MM.1S (cell line): ENCODE data around the gene EPHA3.

Experiments
- DNase-seq: peaks from one replicate; pipeline ENCODE4 v3.0.0-alpha.2; 2015
- H2AFZ ChIP-seq: fragments of 300-600 bp; sonication (generic); 2 replicates; pipeline ENCODE4 v1.6.0; 2016; ENCODE audit warnings: antibody characterized with exemption, low read length
- H3F3A ChIP-seq: fragments of 300-600 bp; sonication (generic); 2 replicates; pipeline ENCODE4 v1.6.1; 2016; ENCODE audit warnings: mild to moderate bottlenecking, antibody characterized with exemption, low read length, moderate library complexity, mixed read lengths; ENCODE audit not compliant: insufficient read depth
- H3K27ac ChIP-seq: fragments of 300-600 bp; sonication (generic); 2 replicates; pipeline ENCODE4 v1.5.1; 2016; ENCODE audit warnings: mild to moderate bottlenecking, low read length
- H3K27me3 ChIP-seq: fragments of 300-600 bp; sonication (generic); replicated peaks from 2 replicates; pipeline ENCODE4 v1.6.0; 2016; ENCODE audit warnings: low read length; ENCODE audit not compliant: insufficient read depth
- H3K36me3 ChIP-seq: fragments of 300-600 bp; sonication (generic); replicated peaks from 2 replicates; pipeline ENCODE4 v1.6.1; 2016; ENCODE audit warnings: mild to moderate bottlenecking, low read length, mixed read lengths; ENCODE audit not compliant: insufficient read depth
- H3K4me1 ChIP-seq: fragments of 300-600 bp; sonication (generic); 2 replicates; pipeline ENCODE4 v1.6.1; 2016; ENCODE audit warnings: low read length, mixed read lengths
- H3K4me2 ChIP-seq: fragments of 300-600 bp; sonication (generic); 2 replicates; pipeline ENCODE4 v1.6.0; 2016; ENCODE audit warnings: low read depth, low read length
- H3K4me3 ChIP-seq: fragments of 300-600 bp; sonication (generic); 2 replicates; pipeline ENCODE4 v1.5.1; 2016; ENCODE audit warnings: low read length, mixed read lengths
- H3K79me2 ChIP-seq: fragments of 300-600 bp; sonication (generic); 2 replicates; pipeline ENCODE4 v1.6.1; 2016; ENCODE audit warnings: mixed run types, low read length, mixed read lengths
- H3K9ac ChIP-seq: fragments of 300-600 bp; sonication (generic); 2 replicates; pipeline ENCODE4 v1.6.1; 2016; ENCODE audit warnings: low read length, mixed read lengths
- H3K9me2 ChIP-seq: fragments of 300-600 bp; sonication (generic); replicated peaks from 2 replicates; pipeline ENCODE4 v1.6.1; 2016; ENCODE audit warnings: mild to moderate bottlenecking, low read length, mixed read lengths; ENCODE audit not compliant: insufficient read depth
- H3K9me3 ChIP-seq: fragments of 300-600 bp; sonication (generic); replicated peaks from 2 replicates; pipeline ENCODE4 v1.6.1; 2016; ENCODE audit warnings: mild to moderate bottlenecking, low read length, mixed read lengths; ENCODE audit not compliant: insufficient read depth
- H4K20me1 ChIP-seq: fragments of 300-600 bp; sonication (generic); 2 replicates; pipeline ENCODE4 v1.6.1; 2016; ENCODE audit warnings: mild to moderate bottlenecking, low read length, moderate library complexity, mixed read lengths; ENCODE audit not compliant: insufficient read depth
- CTCF ChIP-seq: fragments of 300-600 bp; sonication (generic); IDR thresholded peaks from 2 replicates; pipeline ENCODE4 v1.5.1; 2016; ENCODE audit warnings: antibody characterized with exemption, low read length, mixed read lengths
- EZH2 ChIP-seq: fragments of 300-600 bp; sonication (generic); optimal IDR thresholded peaks from 2 replicates; pipeline ENCODE3; 2017; ENCODE audit warnings: low read depth, mild to moderate bottlenecking, antibody characterized with exemption, low read length, mixed read lengths
- EZH2phosphoT487 ChIP-seq: fragments of 300-600 bp; sonication (generic); IDR thresholded peaks from 2 replicates; pipeline ENCODE4 v1.6.1; 2018; ENCODE audit warnings: antibody characterized with exemption, low read length

EPHA3 gene

DNA sequence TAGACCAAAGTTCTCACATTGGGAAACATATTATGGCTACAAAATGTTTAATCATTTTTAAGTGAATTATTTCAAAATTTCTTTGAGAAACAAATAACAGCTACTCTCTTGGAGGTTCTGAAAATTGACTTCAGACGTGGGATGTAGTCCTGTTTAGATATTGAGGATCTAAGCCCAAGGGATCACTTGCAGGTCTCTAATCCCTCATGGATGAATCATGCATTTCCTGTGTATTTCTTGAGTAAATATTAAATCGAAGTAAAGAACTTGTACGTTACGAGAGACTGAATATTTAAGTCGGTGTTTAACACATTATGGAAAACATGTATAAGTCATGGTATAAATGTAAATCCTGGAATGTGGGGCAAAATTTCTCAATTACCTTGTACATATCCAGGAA lies 119.8 kb downstream of the EPHA3 start:
- no peaks in the 10 kb centered on the region for H3K4me1 ChIP-seq
- no peaks in the 10 kb centered on the region for H4K20me1 ChIP-seq
- no peak overlapping the region for H3K27ac ChIP-seq
- TF ChIP-seq CTCF (no peak), EZH2 (no peak), EZH2phosphoT487 (no peak)
- H3K9me2 ChIP-seq, result no peaks in the 10 kb centered on the region
- H3F3A ChIP-seq, result no peaks in the 10 kb centered on the region
- no peak overlapping the region for H2AFZ ChIP-seq
- H3K36me3 ChIP-seq, result no peaks in the 10 kb centered on the region
- no peak overlapping the region for H3K9ac ChIP-seq
- H3K4me3 ChIP-seq, result no peak overlapping the region
- H3K27me3 ChIP-seq, result no peaks in the 10 kb centered on the region
- H3K79me2 ChIP-seq, result no peaks in the 10 kb centered on the region
- no peak for DNase-seq
- H3K4me2 ChIP-seq, result no peak overlapping the region
- no peaks in the 10 kb centered on the region for H3K9me3 ChIP-seq

- no peak overlapping the region for H2AFZ ChIP-seq
- no peaks in the 10 kb centered on the region for H3K9me2 ChIP-seq
- no peaks in the 10 kb centered on the region for H3K79me2 ChIP-seq
- H3K27ac ChIP-seq, result no peak overlapping the region
- no peak overlapping the region for H3K4me3 ChIP-seq
- no peak for DNase-seq
- no peaks in the 10 kb centered on the region for H3K9me3 ChIP-seq
- H3K4me1 ChIP-seq, result no peaks in the 10 kb centered on the region
- no peaks in the 10 kb centered on the region for H4K20me1 ChIP-seq
- no peaks in the 10 kb centered on the region for H3F3A ChIP-seq
- TF ChIP-seq CTCF, result no peak
- no peaks in the 10 kb centered on the region for H3K36me3 ChIP-seq
- no peak overlapping the region for H3K9ac ChIP-seq
- H3K4me2 ChIP-seq, result no peak overlapping the region
- no peaks in the 10 kb centered on the region for H3K27me3 ChIP-seq
These were observed 120.2 kb downstream of the EPHA3 start for GRCh38 chr3:89227634-89228033.

GRCh38 chr3:89232155-89232554 lies 124.7 kb downstream of the EPHA3 start:
- TF ChIP-seq EZH2 (no peak), CTCF (no peak), EZH2phosphoT487 (no peak)

GRCh38 chr3:89234620-89235019 lies 127.2 kb downstream of the EPHA3 start:
- TF ChIP-seq CTCF (no peak), EZH2phosphoT487 (no peak), EZH2 (no peak)
- no peaks in the 10 kb centered on the region for H3K9me2 ChIP-seq
- no peak overlapping the region for H3K9ac ChIP-seq
- H3K4me2 ChIP-seq, result no peak overlapping the region
- H3K27me3 ChIP-seq, result no peaks in the 10 kb centered on the region
- H3K79me2 ChIP-seq, result no peaks in the 10 kb centered on the region
- no peaks in the 10 kb centered on the region for H3F3A ChIP-seq
- no peaks in the 10 kb centered on the region for H4K20me1 ChIP-seq
- no peaks in the 10 kb centered on the region for H3K4me1 ChIP-seq
- no peak overlapping the region for H3K27ac ChIP-seq
- no peaks in the 10 kb centered on the region for H3K36me3 ChIP-seq
- no peak overlapping the region for H3K4me3 ChIP-seq
- no peaks in the 10 kb centered on the region for H3K9me3 ChIP-seq
- no peak for DNase-seq
- no peak overlapping the region for H2AFZ ChIP-seq

More at GRCh38 chr3:89232155-89232554, 124.7 kb downstream of the EPHA3 start:
- no peak for DNase-seq
- no peaks in the 10 kb centered on the region for H3K36me3 ChIP-seq
- no peak overlapping the region for H3K4me3 ChIP-seq
- no peak overlapping the region for H3K27ac ChIP-seq
- H4K20me1 ChIP-seq, result no peaks in the 10 kb centered on the region
- H3K4me1 ChIP-seq, result no peaks in the 10 kb centered on the region
- no peaks in the 10 kb centered on the region for H3F3A ChIP-seq
- no peaks in the 10 kb centered on the region for H3K9me3 ChIP-seq
- no peak overlapping the region for H3K9ac ChIP-seq
- H2AFZ ChIP-seq, result no peak overlapping the region
- no peak overlapping the region for H3K4me2 ChIP-seq
- H3K9me2 ChIP-seq, result no peaks in the 10 kb centered on the region
- H3K79me2 ChIP-seq, result no peaks in the 10 kb centered on the region
- H3K27me3 ChIP-seq, result no peaks in the 10 kb centered on the region
